Muscle layer of duodenum (tissue), 2 donors: ENCODE measurements around the gene PEX3.
A peak's percentile ranks its signal among the peaks of the same experiment; 100 is the strongest.

Experiments
- H3K27ac ChIP-seq: one replicate; pipeline ENCODE4 v1.7.0; 2013; ENCODE audit warnings: mild to moderate bottlenecking, low read length
- H3K27me3 ChIP-seq: one replicate; pipeline ENCODE4 v1.7.0; 2013; ENCODE audit warnings: low read depth, mild to moderate bottlenecking, control low read depth, low read length
- H3K36me3 ChIP-seq, 2 donors: one replicate each; pipeline ENCODE4 v1.7.0; 2013; ENCODE audit warnings: low read length in 2 of 2, control low read depth in 1 of 2, mild to moderate bottlenecking in 1 of 2; ENCODE audit not compliant: insufficient read depth in 2 of 2, control insufficient read depth in 1 of 2
- H3K4me1 ChIP-seq, 2 donors: one replicate each; pipeline ENCODE4 v1.7.0; 2013; ENCODE audit warnings: low read length in 2 of 2, mild to moderate bottlenecking in 2 of 2, control low read depth in 1 of 2, moderate library complexity in 1 of 2; ENCODE audit not compliant: insufficient read depth in 2 of 2, control insufficient read depth in 1 of 2
- H3K4me3 ChIP-seq, 2 donors: one replicate each; pipeline ENCODE4 v1.7.0; 2013; ENCODE audit warnings: low read length in 2 of 2, low read depth in 1 of 2, mild to moderate bottlenecking in 1 of 2
- H3K9me3 ChIP-seq, 2 donors: one replicate each; pipeline ENCODE4 v1.7.0; 2013; ENCODE audit warnings: low read length in 2 of 2, control low read depth in 1 of 2, mild to moderate bottlenecking in 1 of 2; ENCODE audit not compliant: control insufficient read depth in 1 of 2
- donor health status: healthy.

Gene PEX3, protein sequence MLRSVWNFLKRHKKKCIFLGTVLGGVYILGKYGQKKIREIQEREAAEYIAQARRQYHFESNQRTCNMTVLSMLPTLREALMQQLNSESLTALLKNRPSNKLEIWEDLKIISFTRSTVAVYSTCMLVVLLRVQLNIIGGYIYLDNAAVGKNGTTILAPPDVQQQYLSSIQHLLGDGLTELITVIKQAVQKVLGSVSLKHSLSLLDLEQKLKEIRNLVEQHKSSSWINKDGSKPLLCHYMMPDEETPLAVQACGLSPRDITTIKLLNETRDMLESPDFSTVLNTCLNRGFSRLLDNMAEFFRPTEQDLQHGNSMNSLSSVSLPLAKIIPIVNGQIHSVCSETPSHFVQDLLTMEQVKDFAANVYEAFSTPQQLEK

DNA sequence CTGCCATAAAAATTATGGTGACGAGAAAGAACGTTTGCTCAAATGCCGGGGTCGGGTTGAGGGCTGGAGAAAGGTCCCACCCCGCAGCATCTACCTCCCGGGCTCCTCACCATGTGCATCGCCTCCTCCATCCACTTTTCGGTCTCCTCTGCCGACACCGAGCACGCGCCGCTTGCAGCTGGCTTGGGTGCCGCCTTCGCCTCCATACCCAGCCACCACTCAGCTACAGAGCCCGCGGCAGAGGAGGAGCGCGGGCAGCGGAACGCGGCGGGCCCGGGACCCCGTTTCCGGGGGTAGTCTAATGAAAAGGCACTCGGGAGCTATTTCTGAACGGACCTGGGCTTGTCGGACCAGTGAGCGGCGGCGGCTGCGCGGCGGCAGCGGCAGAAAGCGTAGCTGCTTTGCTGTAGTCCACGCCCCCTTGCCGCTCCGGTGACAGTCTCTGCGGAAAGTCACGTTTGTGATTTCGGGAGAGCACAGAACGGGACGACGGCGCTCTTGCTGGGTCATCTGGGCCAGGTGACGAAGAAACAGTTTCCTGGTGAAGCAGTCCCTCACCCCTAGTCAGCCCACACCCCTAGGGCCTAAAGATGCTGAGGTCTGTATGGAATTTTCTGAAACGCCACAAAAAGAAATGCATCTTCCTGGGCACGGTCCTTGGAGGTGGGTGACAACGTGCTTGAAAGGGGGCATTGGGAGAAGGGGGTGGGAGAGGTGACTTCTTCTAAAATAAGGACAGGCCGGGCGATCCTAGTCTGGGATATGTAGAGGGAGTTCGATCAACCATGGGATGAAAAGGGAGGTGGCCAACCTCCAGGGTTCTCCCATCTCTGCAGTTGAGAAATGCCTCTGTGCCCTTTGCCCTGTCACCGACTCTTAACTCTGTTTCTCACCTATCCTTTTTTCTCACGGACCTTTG lies at the start of gene PEX3, which contains the start of gene ADAT2:
TSS of gene PEX3 (plus strand) at position 353 of the 919 bp plus-strand sequence. CDS start at position 591, 238 bp downstream.
TSS of gene ADAT2 (minus strand) at position 243 of the 919 bp plus-strand sequence. CDS start at position 206, 37 bp downstream.
- H3K36me3 ChIP-seq = no peaks in the 10 kb centered on the region
- H3K4me1 ChIP-seq = peaks cover 7 to 23% of the 10 kb centered on the region in 2 donors
- H3K27ac ChIP-seq = peak within 1 kb of the TSS; percentile 85
- H3K4me3 ChIP-seq = peak within 1 kb of the TSS; percentile 87 to 91
- no peaks in the 10 kb centered on the region for H3K27me3 ChIP-seq
- H3K9me3 ChIP-seq = no peaks in the 10 kb centered on the region

DNA sequence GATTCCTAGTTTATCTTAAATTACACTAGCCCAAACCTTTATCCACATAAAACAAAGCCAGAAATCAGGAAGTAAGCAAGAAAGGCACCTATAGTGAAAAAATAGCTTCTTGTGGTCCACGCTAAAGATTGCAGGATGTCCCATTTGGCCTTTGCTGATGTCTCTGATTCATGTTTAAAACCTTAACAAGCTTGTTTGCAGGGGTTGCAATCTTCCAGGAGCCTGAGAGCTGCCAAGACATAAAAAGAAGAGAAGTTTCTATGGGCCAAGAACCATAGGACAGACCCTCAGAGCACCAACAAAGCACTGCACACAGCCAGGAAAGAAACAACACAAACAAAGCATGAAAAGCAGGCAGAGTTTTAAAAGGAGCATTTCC lies 49.5 kb upstream of the PEX3 start:
- Histone ChIP-seq H3K27me3 (no peaks in the 10 kb centered on the region), H3K4me1 (no peaks in the 10 kb centered on the region), H3K4me3 (no peak overlapping the region), H3K36me3 (no peaks in the 10 kb centered on the region), H3K9me3 (no peaks in the 10 kb centered on the region), H3K27ac (no peak overlapping the region)

DNA sequence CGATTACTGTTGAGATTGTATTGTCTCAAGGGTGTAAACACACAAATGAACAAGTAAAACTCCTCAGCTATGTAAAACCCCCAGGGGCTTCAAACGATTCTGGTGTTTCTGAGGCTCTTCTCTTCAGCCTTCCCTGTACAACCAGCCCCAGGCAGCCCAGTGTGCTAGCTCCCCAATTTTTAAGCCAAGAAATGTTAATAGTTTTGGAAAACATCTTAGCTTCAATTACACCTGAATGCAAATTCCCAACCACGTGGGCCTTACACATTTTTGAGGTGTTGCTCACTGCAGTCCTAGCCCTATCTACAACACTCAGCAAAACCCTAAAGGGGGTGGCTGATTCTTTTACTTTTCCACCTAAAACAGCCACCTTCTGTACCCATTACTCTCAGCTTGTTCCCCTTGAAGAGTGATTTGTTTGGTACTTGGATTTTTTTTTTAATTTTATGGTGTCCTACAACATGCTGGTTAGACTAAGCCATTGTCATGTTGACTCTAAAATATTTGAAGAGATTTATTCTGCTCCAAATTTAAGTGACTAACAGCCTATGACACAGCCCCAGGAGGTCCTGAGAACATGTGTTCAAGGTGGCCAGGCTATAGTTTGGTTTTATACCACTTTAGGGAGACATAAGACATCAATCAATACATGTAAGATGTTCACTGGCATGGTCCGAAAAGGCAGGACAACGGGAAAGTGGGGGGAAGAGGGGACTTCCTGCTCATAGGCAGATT lies 48.8 kb upstream of the PEX3 start:
- Histone ChIP-seq H3K27ac (no peak overlapping the region), H3K4me1 (no peaks in the 10 kb centered on the region), H3K9me3 (no peaks in the 10 kb centered on the region), H3K27me3 (no peaks in the 10 kb centered on the region), H3K4me3 (no peak overlapping the region), H3K36me3 (no peaks in the 10 kb centered on the region)

DNA sequence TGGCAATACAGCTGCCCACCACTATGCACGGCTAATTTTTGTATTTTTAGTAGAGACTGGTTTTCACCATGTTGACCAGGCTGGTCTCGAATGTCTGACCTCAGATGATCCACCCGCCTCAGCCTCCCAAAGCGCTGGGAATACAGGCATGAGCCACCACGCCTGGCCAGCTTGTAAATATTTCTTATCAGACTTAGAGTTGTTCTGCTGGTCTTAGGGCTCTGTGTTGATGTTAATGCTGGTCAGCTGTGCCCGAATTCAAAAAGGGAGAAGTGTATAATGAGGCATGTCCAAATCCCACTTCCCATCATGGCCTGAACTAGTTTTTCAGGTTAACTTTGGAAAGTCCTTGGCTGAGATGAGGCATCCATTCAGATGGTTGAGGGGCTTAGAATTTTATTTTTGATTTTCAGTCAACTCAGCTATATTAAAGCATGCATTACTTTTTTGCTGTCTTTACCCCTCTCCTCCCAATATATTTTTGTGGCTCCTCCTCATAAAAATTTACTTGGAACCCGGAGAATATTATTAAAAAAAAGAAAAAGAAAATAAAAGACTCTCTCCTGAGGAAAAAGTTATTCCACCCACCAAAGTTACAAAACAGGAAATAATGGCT lies 47.8 kb upstream of the PEX3 start:
- no peaks in the 10 kb centered on the region for H3K9me3 ChIP-seq
- no peaks in the 10 kb centered on the region for H3K36me3 ChIP-seq
- no peak overlapping the region for H3K4me3 ChIP-seq
- H3K27ac ChIP-seq = no peak overlapping the region
- H3K4me1 ChIP-seq = no peaks in the 10 kb centered on the region
- H3K27me3 ChIP-seq = no peaks in the 10 kb centered on the region

DNA sequence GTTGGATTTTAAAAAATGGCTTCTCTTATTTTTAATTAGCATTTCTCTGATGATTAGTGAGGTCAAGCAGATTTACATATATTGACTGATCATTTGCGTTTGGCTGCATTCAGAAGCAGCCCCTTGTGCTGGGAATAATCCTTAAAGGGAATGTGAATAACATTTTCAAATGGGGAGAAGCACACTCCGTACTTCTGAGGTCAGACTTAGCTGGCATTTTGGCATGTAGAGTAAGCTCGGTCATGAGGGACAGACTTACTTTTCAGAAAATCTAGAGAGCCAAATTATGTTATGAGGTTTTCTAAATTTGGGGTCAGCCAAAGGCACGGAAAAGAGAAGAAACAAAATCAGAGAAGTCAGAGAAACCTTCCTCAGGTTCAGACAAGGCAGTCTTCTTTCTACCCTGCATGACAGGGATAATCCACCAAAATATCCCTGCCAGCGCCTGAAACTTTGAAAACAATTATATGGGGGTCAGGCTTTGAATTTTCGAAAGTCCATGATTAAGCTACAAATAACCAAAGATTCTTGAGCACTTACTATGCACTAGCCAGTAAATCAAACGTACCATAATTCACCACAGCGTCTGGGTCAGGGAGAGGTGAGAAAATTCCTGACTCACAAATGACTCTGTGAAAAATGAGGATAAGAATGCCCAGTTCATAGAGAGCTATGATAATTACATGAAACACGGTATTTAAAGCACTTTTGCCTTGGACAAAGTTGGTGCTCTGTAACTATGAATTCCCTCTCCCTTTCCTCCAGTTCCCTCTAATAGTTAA lies 45.0 kb upstream of the PEX3 start:
- Histone ChIP-seq H3K9me3 (no peaks in the 10 kb centered on the region), H3K36me3 (no peaks in the 10 kb centered on the region), H3K4me3 (no peak overlapping the region), H3K4me1 (no peaks in the 10 kb centered on the region), H3K27me3 (no peaks in the 10 kb centered on the region), H3K27ac (no peak overlapping the region)

DNA sequence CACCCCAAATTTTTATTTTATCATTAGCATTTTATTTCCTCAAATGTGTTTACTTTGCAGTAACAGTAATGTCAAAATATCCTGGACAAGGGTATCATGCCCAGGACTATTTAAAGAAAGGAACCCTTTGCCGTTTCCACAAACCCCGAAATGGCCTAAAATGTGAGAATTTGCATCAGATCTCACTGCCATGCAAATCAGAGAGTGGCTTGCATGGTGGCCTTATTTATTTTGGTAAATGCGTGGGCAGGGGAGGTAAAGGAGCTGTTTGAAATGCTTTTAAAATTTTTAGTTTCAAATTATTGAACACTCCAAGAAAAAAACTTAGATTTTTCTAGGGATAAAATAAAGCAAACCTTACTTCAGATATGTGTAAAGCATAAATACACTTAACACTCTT lies 43.9 kb upstream of the PEX3 start:
- Histone ChIP-seq H3K4me3 (no peak overlapping the region), H3K27ac (no peak overlapping the region), H3K4me1 (no peaks in the 10 kb centered on the region), H3K27me3 (no peaks in the 10 kb centered on the region), H3K9me3 (no peaks in the 10 kb centered on the region), H3K36me3 (no peaks in the 10 kb centered on the region)

DNA sequence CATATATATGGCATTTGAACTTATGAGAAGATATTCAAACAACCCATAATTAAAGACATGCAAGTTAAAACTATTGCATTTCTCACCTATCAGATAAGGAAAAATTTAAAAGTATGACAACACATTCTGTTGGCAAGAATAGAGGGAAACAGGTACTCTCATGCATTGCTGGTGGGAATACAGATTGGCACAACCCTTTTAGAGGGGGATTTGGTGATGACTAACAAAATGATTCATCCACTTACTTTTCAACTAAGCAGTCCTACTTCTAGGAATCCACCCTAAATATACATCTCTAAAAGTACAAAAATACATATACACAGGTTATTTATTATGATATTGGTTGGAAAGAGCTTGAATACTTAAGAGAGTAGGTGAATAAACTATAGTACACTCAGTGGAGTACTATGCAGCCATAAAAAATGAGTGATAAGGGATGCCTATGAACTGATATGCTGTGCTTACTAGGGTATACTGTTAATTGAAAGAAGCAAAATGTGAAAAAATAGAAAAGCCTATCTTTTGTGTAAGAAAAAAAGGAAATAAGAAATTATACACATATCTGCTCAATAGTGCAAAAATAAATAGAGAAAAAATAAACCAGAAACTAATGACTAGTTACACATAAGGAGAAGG lies 42.3 kb upstream of the PEX3 start:
- Histone ChIP-seq H3K27me3 (no peaks in the 10 kb centered on the region), H3K9me3 (no peaks in the 10 kb centered on the region), H3K36me3 (no peaks in the 10 kb centered on the region), H3K27ac (no peak overlapping the region), H3K4me1 (no peaks in the 10 kb centered on the region), H3K4me3 (no peak overlapping the region)

DNA sequence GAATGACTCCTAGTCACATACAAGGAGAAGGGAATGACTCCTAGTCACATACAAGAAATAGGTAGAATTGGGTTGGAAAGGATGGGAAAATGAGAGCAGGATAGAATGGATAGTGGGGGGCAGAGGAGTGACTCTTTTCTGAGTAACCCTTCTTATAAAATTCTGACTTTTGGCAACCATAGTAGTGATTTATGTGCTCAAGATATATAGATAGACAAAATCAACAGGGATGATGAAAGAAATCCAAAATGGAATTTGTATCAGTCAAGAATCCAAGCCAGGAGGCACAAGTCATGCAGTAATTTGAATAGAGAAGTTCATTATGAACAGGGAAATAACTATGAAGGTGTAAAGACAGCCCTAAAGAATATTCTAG lies 41.8 kb upstream of the PEX3 start:
- Histone ChIP-seq H3K4me3 (no peak overlapping the region), H3K27me3 (no peaks in the 10 kb centered on the region), H3K9me3 (no peaks in the 10 kb centered on the region), H3K36me3 (no peaks in the 10 kb centered on the region), H3K27ac (no peak overlapping the region), H3K4me1 (no peaks in the 10 kb centered on the region)

DNA sequence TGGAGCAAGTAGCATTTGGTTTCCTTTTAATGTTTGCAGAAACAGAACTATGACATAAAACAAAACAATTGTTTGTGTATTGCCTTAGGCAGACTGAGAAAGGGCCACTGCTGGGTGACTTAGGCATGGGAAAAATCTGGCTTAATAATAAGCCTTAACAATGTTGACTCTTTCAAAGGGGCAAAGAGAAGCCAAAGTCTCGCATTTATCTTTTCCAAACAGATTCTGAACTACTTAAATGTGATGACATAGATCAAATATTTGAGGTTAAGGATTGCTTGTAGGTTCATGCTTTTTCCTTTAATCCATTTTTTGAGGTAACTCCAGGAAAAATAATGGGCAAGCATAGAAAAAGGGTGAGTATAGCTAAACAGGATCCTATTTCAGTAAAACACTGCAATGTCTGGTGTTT lies 39.7 kb upstream of the PEX3 start:
- no peaks in the 10 kb centered on the region for H3K27me3 ChIP-seq
- H3K4me3 ChIP-seq = no peak overlapping the region
- no peaks in the 10 kb centered on the region for H3K36me3 ChIP-seq
- H3K27ac ChIP-seq = no peak overlapping the region
- H3K4me1 ChIP-seq = no peaks in the 10 kb centered on the region
- no peaks in the 10 kb centered on the region for H3K9me3 ChIP-seq

DNA sequence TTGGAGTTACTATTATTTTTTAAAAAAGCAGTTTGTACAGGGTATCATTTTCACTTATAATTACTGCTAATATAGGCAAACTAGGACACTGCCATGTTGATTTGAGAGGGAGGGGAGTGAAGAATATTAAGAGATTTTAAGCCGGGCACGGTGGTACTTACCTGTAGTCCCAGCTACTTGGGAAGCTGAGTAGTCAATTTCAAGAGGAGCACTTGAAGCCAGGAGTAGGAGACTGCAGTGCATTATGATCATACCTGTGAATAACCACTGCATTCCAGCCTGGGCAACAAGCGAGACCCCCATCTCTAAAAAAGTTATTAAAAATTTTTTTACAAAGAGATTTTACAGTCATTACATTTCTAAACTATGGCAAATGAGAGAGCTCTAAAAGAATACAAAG lies 35.8 kb upstream of the PEX3 start:
- no peaks in the 10 kb centered on the region for H3K4me1 ChIP-seq
- H3K27ac ChIP-seq = no peak overlapping the region
- no peak overlapping the region for H3K4me3 ChIP-seq
- no peaks in the 10 kb centered on the region for H3K27me3 ChIP-seq
- H3K36me3 ChIP-seq = no peaks in the 10 kb centered on the region
- no peaks in the 10 kb centered on the region for H3K9me3 ChIP-seq
